ENCODE data around the gene BAZ1B. TPM values are rescaled to one million over a fixed set of nuclear protein-coding genes. Genes with fewer than 3 reads are reported as not detected.
"Not testable (repeated sequence)": the region's sequence is repeated elsewhere in the genome, so short reads cannot be mapped to it uniquely, and the experiment has no call there.

Gene BAZ1B
- total RNA-seq, 1 experiment from 2014 or later: 44.6 TPM

- no peak overlapping the region for H3K27ac Mint-ChIP-seq (ENCODE audit: unreplicated experiment)
- H3K4me3 Mint-ChIP-seq (ENCODE audit: low read depth, unreplicated experiment): no peak overlapping the region
- CTCF ChIA-PET: no interaction called here
- H3K27me3 Mint-ChIP-seq (ENCODE audit: unreplicated experiment): no peaks in the 10 kb centered on the region
- DNase-seq: no peak
- BruUV-seq (replicated peaks): no TSS peak
- no peak for TF ChIP-seq CTCF (IDR thresholded peaks at IDR 0.05; ENCODE audit: unreplicated experiment)
- no peaks in the 10 kb centered on the region for H3K9me3 Mint-ChIP-seq (ENCODE audit: low read depth, unreplicated experiment)
- intact Hi-C loops (cut with micrococcal nuclease; ENCODE audit: unreplicated experiment): no loop called here
- peaks cover 33% of the 10 kb centered on the region for H3K36me3 Mint-ChIP-seq (ENCODE audit: insufficient read depth, unreplicated experiment)
- no peaks in the 10 kb centered on the region for H3K4me1 Mint-ChIP-seq (ENCODE audit: low read depth, unreplicated experiment)
These were observed 47.0 kb upstream of the BAZ1B start for GRCh38 chr7:73569042-73569608.

GRCh38 chr7:73567846-73568685 is 46.0 kb upstream of the BAZ1B start:
- BruUV-seq (replicated peaks): no TSS peak
- Mint-ChIP-seq H3K36me3 (ENCODE audit: insufficient read depth, unreplicated experiment) (peaks cover 28% of the 10 kb centered on the region), H3K4me1 (ENCODE audit: low read depth, unreplicated experiment) (no peaks in the 10 kb centered on the region), H3K27ac (ENCODE audit: unreplicated experiment) (no peak overlapping the region), H3K27me3 (ENCODE audit: unreplicated experiment) (no peaks in the 10 kb centered on the region), H3K9me3 (ENCODE audit: low read depth, unreplicated experiment) (no peaks in the 10 kb centered on the region), H3K4me3 (ENCODE audit: low read depth, unreplicated experiment) (no peak overlapping the region)
- CTCF ChIA-PET: no interaction called here
- no peak for TF ChIP-seq CTCF (IDR thresholded peaks at IDR 0.05; ENCODE audit: unreplicated experiment)
- DNase-seq: no peak
- intact Hi-C loops (cut with micrococcal nuclease; ENCODE audit: unreplicated experiment): no loop called here

- Mint-ChIP-seq H3K27ac (ENCODE audit: unreplicated experiment) (no peak overlapping the region), H3K27me3 (ENCODE audit: unreplicated experiment) (no peaks in the 10 kb centered on the region), H3K9me3 (ENCODE audit: low read depth, unreplicated experiment) (no peaks in the 10 kb centered on the region), H3K4me1 (ENCODE audit: low read depth, unreplicated experiment) (no peaks in the 10 kb centered on the region), H3K4me3 (ENCODE audit: low read depth, unreplicated experiment) (no peak overlapping the region), H3K36me3 (ENCODE audit: insufficient read depth, unreplicated experiment) (peaks cover 23% of the 10 kb centered on the region)
- no TSS peak for BruUV-seq (replicated peaks)
- CTCF ChIA-PET: no interaction called here
- intact Hi-C loops (cut with micrococcal nuclease; ENCODE audit: unreplicated experiment): no loop called here
- no peak for DNase-seq
- TF ChIP-seq CTCF (IDR thresholded peaks at IDR 0.05; ENCODE audit: unreplicated experiment): no peak
These were observed 45.0 kb upstream of the BAZ1B start for GRCh38 chr7:73567140-73567539.

- CTCF ChIA-PET; intact Hi-C loops (cut with micrococcal nuclease; ENCODE audit: unreplicated experiment); H3K4me1 Mint-ChIP-seq (ENCODE audit: low read depth, unreplicated experiment); H3K27ac Mint-ChIP-seq (ENCODE audit: unreplicated experiment); BruUV-seq (replicated peaks); H3K27me3 Mint-ChIP-seq (ENCODE audit: unreplicated experiment); DNase-seq; H3K4me3 Mint-ChIP-seq (ENCODE audit: low read depth, unreplicated experiment); H3K9me3 Mint-ChIP-seq (ENCODE audit: low read depth, unreplicated experiment): not testable (repeated sequence)
- peaks cover 26% of the 10 kb centered on the region for H3K36me3 Mint-ChIP-seq (ENCODE audit: insufficient read depth, unreplicated experiment)
These were observed 44.3 kb upstream of the BAZ1B start for GRCh38 chr7:73566431-73566830.

Data from Calu3 (cell line).